Endothelial cell (in vitro differentiated cells): ENCODE data around the gene GUCD1. TPM values are rescaled to one million over a fixed set of nuclear protein-coding genes. Genes with fewer than 3 reads are reported as not detected.

Source experiments
- DNase-seq: peaks from one replicate; pipeline ENCODE4 v3.0.0; 2021; ENCODE audit warnings: low spot score
- H3K27ac Mint-ChIP-seq: one replicate; pipeline ENCODE4 v1.8.0; 2021; ENCODE audit warnings: mixed read lengths, inconsistent platforms; ENCODE audit not compliant: unreplicated experiment
- H3K27me3 Mint-ChIP-seq: one replicate; pipeline ENCODE4 v1.8.0; 2021; ENCODE audit warnings: mild to moderate bottlenecking, moderate library complexity, mixed read lengths, inconsistent platforms; ENCODE audit not compliant: unreplicated experiment
- H3K36me3 Mint-ChIP-seq: one replicate; pipeline ENCODE4 v1.8.0; 2021; ENCODE audit warnings: mild to moderate bottlenecking, low read depth, mixed read lengths, inconsistent platforms; ENCODE audit not compliant: unreplicated experiment
- H3K4me1 Mint-ChIP-seq: one replicate; pipeline ENCODE4 v1.8.0; 2021; ENCODE audit warnings: mild to moderate bottlenecking, mixed read lengths, inconsistent platforms; ENCODE audit not compliant: unreplicated experiment
- H3K4me3 Mint-ChIP-seq: one replicate; pipeline ENCODE4 v1.8.0; 2021; ENCODE audit warnings: mild to moderate bottlenecking, mixed read lengths, inconsistent platforms; ENCODE audit not compliant: unreplicated experiment
- H3K9me3 Mint-ChIP-seq: one replicate; pipeline ENCODE4 v1.8.0; 2021; ENCODE audit warnings: mixed read lengths, inconsistent platforms; ENCODE audit not compliant: unreplicated experiment
- total RNA-seq: library from RNA; stranded (reverse); fragmentation: NEBNext Ultra II Directional; extraction: Animal tissue kit (Norgen Biotek cat#: 25700); gene quantifications from one replicate; pipeline ENCODE4 v1.2.1, GENCODE V29; 2021; ENCODE audit not compliant: unreplicated experiment
- TF ChIP-seq, protein P1 (sequence below): fragments of 200-600 bp; sonication (generic); IDR thresholded peaks from one replicate; pipeline ENCODE4 v1.5.0; 2021; ENCODE audit warnings: antibody characterized with exemption; ENCODE audit not compliant: unreplicated experiment

The GUCD1 gene
- total RNA-seq, 1 donor from 2014 or later, result 83.8 TPM

DNA sequence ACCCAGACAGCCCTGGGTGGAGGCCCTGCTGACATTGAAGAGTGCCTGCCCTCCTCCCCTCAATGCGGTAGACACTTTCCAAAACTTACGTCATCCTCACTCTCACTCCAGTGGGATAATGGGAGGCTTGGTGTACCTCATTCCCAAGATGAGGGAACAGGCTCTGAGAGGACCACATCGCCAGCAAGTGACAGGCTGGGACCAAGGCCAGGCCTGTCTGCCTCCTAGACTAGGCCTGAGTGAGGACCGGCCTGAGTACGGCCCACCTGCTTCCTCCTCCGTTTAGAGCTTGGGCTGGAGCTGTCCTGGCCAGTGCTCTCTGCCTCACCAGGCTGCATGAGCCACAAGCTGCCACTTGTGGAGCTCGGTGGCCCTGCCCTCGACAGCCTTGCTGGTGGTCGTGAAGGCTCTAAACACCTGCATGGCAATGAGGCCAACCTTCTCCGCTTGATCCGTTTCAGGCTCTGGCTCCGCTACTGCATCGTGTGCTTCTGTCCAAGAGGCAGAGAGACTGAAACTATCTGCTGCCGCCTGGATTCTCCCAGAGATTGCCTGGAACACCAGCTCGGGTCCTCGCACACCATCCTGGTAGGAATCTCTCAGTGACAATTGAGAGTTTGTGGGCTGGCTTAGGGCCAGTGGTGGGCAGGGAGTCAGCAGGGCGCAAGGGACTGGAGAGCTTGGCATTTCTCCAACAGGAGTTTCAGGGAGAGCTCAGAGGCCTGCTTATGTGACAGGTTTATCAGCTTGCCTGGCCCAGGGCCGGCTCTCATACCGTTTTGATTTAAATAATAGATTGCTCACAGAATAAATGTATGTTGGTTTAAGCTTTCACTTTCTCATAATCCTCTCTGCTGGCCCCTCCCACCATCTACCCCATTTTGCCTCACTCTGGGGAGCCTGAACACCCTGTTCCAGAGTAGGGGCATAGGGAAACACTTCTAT, 28.6 kb upstream of the GUCD1 start:
- Mint-ChIP-seq H3K4me3 (no peak overlapping the region), H3K36me3 (no peaks in the 10 kb centered on the region), H3K4me1 (no peaks in the 10 kb centered on the region), H3K27ac (no peak overlapping the region), H3K9me3 (no peaks in the 10 kb centered on the region), H3K27me3 (peaks cover 4% of the 10 kb centered on the region)
- no peak for DNase-seq
- TF ChIP-seq, protein P1, sequence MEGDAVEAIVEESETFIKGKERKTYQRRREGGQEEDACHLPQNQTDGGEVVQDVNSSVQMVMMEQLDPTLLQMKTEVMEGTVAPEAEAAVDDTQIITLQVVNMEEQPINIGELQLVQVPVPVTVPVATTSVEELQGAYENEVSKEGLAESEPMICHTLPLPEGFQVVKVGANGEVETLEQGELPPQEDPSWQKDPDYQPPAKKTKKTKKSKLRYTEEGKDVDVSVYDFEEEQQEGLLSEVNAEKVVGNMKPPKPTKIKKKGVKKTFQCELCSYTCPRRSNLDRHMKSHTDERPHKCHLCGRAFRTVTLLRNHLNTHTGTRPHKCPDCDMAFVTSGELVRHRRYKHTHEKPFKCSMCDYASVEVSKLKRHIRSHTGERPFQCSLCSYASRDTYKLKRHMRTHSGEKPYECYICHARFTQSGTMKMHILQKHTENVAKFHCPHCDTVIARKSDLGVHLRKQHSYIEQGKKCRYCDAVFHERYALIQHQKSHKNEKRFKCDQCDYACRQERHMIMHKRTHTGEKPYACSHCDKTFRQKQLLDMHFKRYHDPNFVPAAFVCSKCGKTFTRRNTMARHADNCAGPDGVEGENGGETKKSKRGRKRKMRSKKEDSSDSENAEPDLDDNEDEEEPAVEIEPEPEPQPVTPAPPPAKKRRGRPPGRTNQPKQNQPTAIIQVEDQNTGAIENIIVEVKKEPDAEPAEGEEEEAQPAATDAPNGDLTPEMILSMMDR, result no peak

DNA sequence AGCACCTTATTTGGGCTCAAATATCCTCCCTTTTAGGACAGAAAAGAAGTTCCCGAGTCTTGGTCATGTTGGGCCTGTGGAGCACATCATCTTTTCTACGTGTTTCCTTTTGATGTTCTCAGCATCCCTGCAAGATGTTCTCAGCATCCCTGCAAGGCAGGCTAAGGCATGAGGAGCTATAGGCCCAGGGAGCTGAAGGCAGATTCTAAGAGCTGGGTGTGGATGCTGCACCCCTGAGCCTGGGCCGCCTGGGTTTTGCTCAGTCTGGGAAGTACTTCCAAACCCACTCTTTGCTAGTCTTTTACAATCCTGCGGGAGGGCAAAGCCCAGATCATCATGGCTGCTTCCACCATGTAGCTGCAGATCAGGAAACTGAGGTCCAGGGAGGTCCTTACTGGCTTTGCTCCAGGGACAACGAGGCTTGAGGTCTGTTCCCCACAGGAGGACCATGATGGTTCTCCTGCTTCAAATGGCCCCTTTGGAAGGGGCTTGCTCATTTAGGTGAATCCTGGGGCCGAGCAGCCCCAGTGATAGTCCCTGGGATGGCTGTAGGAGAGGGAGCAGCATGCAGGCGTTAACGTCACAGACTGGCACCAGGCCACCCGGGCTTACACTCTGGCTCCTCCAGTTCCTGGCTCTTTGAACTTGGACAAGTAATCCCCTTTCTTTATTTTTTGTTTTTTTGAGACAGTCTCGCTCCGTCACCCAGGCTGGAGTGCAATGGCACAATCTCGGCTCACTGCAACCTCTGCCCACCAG, 27.3 kb upstream of the GUCD1 start:
- peaks cover 5% of the 10 kb centered on the region for H3K27me3 Mint-ChIP-seq

DNA sequence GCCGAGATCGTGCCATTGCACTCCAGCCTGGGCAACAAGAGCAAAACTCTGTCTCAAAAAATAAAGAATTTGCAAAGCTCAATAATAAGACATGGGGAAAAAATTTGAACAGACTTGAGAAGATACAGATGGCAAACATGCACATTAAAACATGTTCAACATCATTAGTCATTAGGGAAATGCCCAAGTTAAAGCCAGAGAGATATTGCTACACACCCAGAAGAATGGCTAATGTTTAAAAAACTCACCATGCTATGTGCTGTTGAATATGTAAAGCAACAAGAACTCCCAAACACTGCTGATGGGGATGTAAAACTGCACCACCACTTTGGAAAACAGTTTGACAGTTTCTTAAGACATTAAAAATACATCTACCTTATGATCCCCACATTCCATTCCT, 25.3 kb upstream of the GUCD1 start:
- TF ChIP-seq, protein P1, result no peak
- no peaks in the 10 kb centered on the region for H3K4me1 Mint-ChIP-seq
- H3K27me3 Mint-ChIP-seq, result peaks cover 5% of the 10 kb centered on the region
- no peak overlapping the region for H3K4me3 Mint-ChIP-seq
- no peak overlapping the region for H3K27ac Mint-ChIP-seq
- no peaks in the 10 kb centered on the region for H3K9me3 Mint-ChIP-seq
- DNase-seq, result no peak
- peaks cover 4% of the 10 kb centered on the region for H3K36me3 Mint-ChIP-seq

More for the DNA sequence above, 27.3 kb upstream of the GUCD1 start:
- Mint-ChIP-seq H3K9me3 (no peaks in the 10 kb centered on the region), H3K4me3 (no peak overlapping the region), H3K4me1 (no peaks in the 10 kb centered on the region), H3K36me3 (no peaks in the 10 kb centered on the region), H3K27ac (no peak overlapping the region)
- DNase-seq, result no peak
- TF ChIP-seq, protein P1, result no peak

DNA sequence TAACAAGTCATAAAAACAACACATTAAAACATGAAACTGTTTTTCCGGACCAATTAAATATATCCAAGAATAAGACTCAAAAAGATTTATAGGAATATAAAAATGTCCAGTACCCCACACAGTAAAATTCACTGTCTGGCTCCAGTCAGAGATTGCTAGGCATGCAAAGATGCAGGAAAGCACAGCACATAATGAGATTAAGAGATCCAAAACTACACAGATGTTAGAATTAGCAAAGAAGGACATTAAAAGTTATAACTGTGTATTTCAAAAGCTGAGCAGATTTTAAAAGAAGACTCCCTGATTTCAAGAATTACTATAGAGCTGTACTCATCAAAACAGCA, 24.3 kb upstream of the GUCD1 start:
- Mint-ChIP-seq H3K9me3 (no peaks in the 10 kb centered on the region), H3K36me3 (peaks cover 14% of the 10 kb centered on the region), H3K4me1 (no peaks in the 10 kb centered on the region), H3K4me3 (no peak overlapping the region), H3K27me3 (peaks cover 6% of the 10 kb centered on the region), H3K27ac (no peak overlapping the region)
- TF ChIP-seq, protein P1, result no peak
- DNase-seq, result no peak
